Aorta (tissue), 5 donors: Measurements from ENCODE around the gene GLT1D1. TPM values are rescaled to one million over a fixed set of nuclear protein-coding genes. Genes with fewer than 3 reads are reported as not detected.

ENCODE experiments used
- ATAC-seq: fragments of 200-7000 bp; cut with Tn5 transposase; one replicate; pipeline ENCODE4 v1.9.1; 2022; ENCODE audit warnings: moderate library complexity; ENCODE audit not compliant: low FRiP score
- DNase-seq, 2 donors: peaks; one replicate each; pipeline ENCODE4 v3.0.0-alpha.2; 2020
- H3K27ac ChIP-seq, 2 donors: one replicate each; pipeline ENCODE4 v1.5.1; 2013; ENCODE audit warnings: low read length in 2 of 2, mild to moderate bottlenecking in 2 of 2, moderate library complexity in 2 of 2, control low read depth in 1 of 2, inconsistent platforms in 1 of 2, low read depth in 1 of 2
- H3K27me3 ChIP-seq, 2 donors: one replicate each; pipeline ENCODE4 v1.6.1; 2013; ENCODE audit warnings: control low read depth in 1 of 2, low read length in 1 of 2, mild to moderate bottlenecking in 1 of 2, moderate library complexity in 1 of 2; ENCODE audit not compliant: insufficient read depth in 2 of 2, control insufficient read depth in 1 of 2
- H3K36me3 ChIP-seq, 2 donors: one replicate each; pipeline ENCODE4 v1.6.1; 2013; ENCODE audit warnings: control low read depth in 1 of 2, low read length in 1 of 2, mild to moderate bottlenecking in 1 of 2; ENCODE audit not compliant: insufficient read depth in 2 of 2, control insufficient read depth in 1 of 2
- H3K4me1 ChIP-seq, 2 donors: one replicate each; pipeline ENCODE4 v1.6.1; 2013; ENCODE audit warnings: low read length in 2 of 2, control low read depth in 1 of 2, mild to moderate bottlenecking in 1 of 2, moderate library complexity in 1 of 2; ENCODE audit not compliant: insufficient read depth in 2 of 2, control insufficient read depth in 1 of 2
- H3K4me3 ChIP-seq, 2 donors: one replicate each; pipeline ENCODE4 v1.5.1; 2013; ENCODE audit warnings: low read length in 2 of 2, control low read depth in 1 of 2, mild to moderate bottlenecking in 1 of 2
- H3K9me3 ChIP-seq: one replicate; pipeline ENCODE4 v1.6.1; 2013; ENCODE audit warnings: mild to moderate bottlenecking, low read length; ENCODE audit not compliant: control insufficient read depth
- WGBS, 2 donors: extraction: QIAGEN DNeasy Blood & Tissue Kit; methylation state at CpG; one replicate each; pipeline ENCODE4 v1.1.7; 2013; 5-methylcytosine and 5-hydroxymethylcytosine counted together
- intact Hi-C, 2 donors: fragments of 100-400 bp; cut with DNase I; formaldehyde crosslinking; loops; one replicate each; pipeline versions ENCODE4 v1.14.2 to v1.15.0; 2022
- polyA plus RNA-seq, 2 donors: library from polyadenylated mRNA; stranded (reverse); fragments of 200-250 nt; gene quantifications; one replicate each; pipeline ENCODE4 v1.2.3, GENCODE V29; 2013
- total RNA-seq, 2 donors: library from RNA; stranded (reverse); fragmentation: NEBNext Ultra II Directional; extraction: Animal tissue kit (Norgen Biotek cat#: 25700); gene quantifications; one replicate each; pipeline ENCODE4 v1.2.1, GENCODE V29; 2021
- donor health status: healthy with polysubstance abuse.
- donor health status: Bipolar disorder and iron deficiency.
- donor health status: DM: no; HTN: no; CAD: no.
- donor health status: DM: no; HTN: no; CAD: no.
- donor health status: DM: yes; HTN: yes; CAD: no.

GLT1D1 gene
- total and polyA plus RNA-seq, 4 donors = 0.54 to 1.4 (median 0.78) TPM; not detected in 1

GRCh38 chr12:128970110-128970509, 116.8 kb downstream of the GLT1D1 start:
- ATAC-seq (no peak), DNase-seq (no peak)
- Histone ChIP-seq H3K4me3 (no peak overlapping the region), H3K9me3 (peaks cover 2% of the 10 kb centered on the region), H3K27me3 (peaks cover 0 to 1% of the 10 kb centered on the region in 2 donors), H3K27ac (no peak overlapping the region), H3K4me1 (no peaks in the 10 kb centered on the region), H3K36me3 (no peaks in the 10 kb centered on the region)
- intact Hi-C loops = no loop called here
- WGBS, 2 donors = 12 to 14% methylated on average over 12 to 13 of the region's 13 CpGs

GRCh38 chr12:128970941-128971340, 117.7 kb downstream of the GLT1D1 start:
- intact Hi-C loops = no loop called here
- Histone ChIP-seq H3K27me3 (peaks cover 0 to 1% of the 10 kb centered on the region in 2 donors), H3K4me1 (no peaks in the 10 kb centered on the region), H3K27ac (no peak overlapping the region), H3K4me3 (no peak overlapping the region), H3K9me3 (no peaks in the 10 kb centered on the region), H3K36me3 (no peaks in the 10 kb centered on the region)
- DNase-seq (no peak), ATAC-seq (no peak)
- WGBS, 2 donors = 77 to 81% methylated on average over 13 of the region's 13 CpGs

GRCh38 chr12:128971802-128972201, 118.5 kb downstream of the GLT1D1 start:
- Histone ChIP-seq H3K4me3 (no peak overlapping the region), H3K36me3 (no peaks in the 10 kb centered on the region), H3K27me3 (peaks cover 0 to 1% of the 10 kb centered on the region in 2 donors), H3K9me3 (no peaks in the 10 kb centered on the region), H3K4me1 (no peaks in the 10 kb centered on the region), H3K27ac (no peak overlapping the region)
- ATAC-seq = no peak
- DNase-seq = no peak
- intact Hi-C loops = no loop called here
- 13 to 28% methylated on average over 11 of the region's 11 CpGs for WGBS, 2 donors

GRCh38 chr12:128973883-128974681, 120.8 kb downstream of the GLT1D1 start:
- no peak overlapping the region for H3K4me3 ChIP-seq
- no peaks in the 10 kb centered on the region for H3K4me1 ChIP-seq
- peaks cover 0 to 1% of the 10 kb centered on the region in 2 donors for H3K27me3 ChIP-seq
- no peaks in the 10 kb centered on the region for H3K9me3 ChIP-seq
- DNase-seq = no peak
- no peak overlapping the region for H3K27ac ChIP-seq
- intact Hi-C loops = no loop called here
- H3K36me3 ChIP-seq = no peaks in the 10 kb centered on the region
- ATAC-seq = no peak
- 62 to 63% methylated on average over 20 of the region's 20 CpGs for WGBS, 2 donors

- Histone ChIP-seq H3K27ac (no peak overlapping the region), H3K4me1 (no peaks in the 10 kb centered on the region), H3K36me3 (no peaks in the 10 kb centered on the region), H3K27me3 (peaks cover 0 to 1% of the 10 kb centered on the region in 2 donors), H3K4me3 (no peak overlapping the region), H3K9me3 (no peaks in the 10 kb centered on the region)
- 72 to 78% methylated on average over 11 of the region's 11 CpGs for WGBS, 2 donors
- ATAC-seq = no peak
- no peak for DNase-seq
- intact Hi-C loops = no loop called here
Measured at GRCh38 chr12:128974881-128975280, 121.6 kb downstream of the GLT1D1 start.

- WGBS, 2 donors = 9 to 10% methylated on average over 22 of the region's 22 CpGs
- H3K27me3 ChIP-seq = peaks cover 0 to 1% of the 10 kb centered on the region in 2 donors
- no peak overlapping the region for H3K4me3 ChIP-seq
- no peaks in the 10 kb centered on the region for H3K4me1 ChIP-seq
- H3K9me3 ChIP-seq = no peaks in the 10 kb centered on the region
- ATAC-seq (no peak), DNase-seq (peak in 1 of 2 donors; percentile 55)
- no peak overlapping the region for H3K27ac ChIP-seq
- no peaks in the 10 kb centered on the region for H3K36me3 ChIP-seq
- intact Hi-C loops = no loop called here
Measured at GRCh38 chr12:128976120-128976738, 123.0 kb downstream of the GLT1D1 start.

GRCh38 chr12:128977441-128977840, 124.2 kb downstream of the GLT1D1 start:
- Histone ChIP-seq H3K27me3 (peaks cover 0 to 1% of the 10 kb centered on the region in 2 donors), H3K27ac (no peak overlapping the region), H3K9me3 (no peaks in the 10 kb centered on the region), H3K4me1 (no peaks in the 10 kb centered on the region), H3K4me3 (no peak overlapping the region), H3K36me3 (no peaks in the 10 kb centered on the region)
- 90 to 93% methylated on average over 6 of the region's 6 CpGs for WGBS, 2 donors
- no peak for ATAC-seq
- intact Hi-C loops = no loop called here
- DNase-seq = no peak

- Histone ChIP-seq H3K27me3 (peaks cover 0 to 1% of the 10 kb centered on the region in 2 donors), H3K36me3 (no peaks in the 10 kb centered on the region), H3K9me3 (no peaks in the 10 kb centered on the region), H3K4me1 (no peaks in the 10 kb centered on the region), H3K4me3 (no peak overlapping the region), H3K27ac (no peak overlapping the region)
- ATAC-seq = no peak
- intact Hi-C loops = no loop called here
- 73 to 79% methylated on average over 14 of the region's 14 CpGs for WGBS, 2 donors
- DNase-seq = no peak
Measured at GRCh38 chr12:128978067-128978466, 124.8 kb downstream of the GLT1D1 start.

- no peak overlapping the region for H3K27ac ChIP-seq
- no peak overlapping the region for H3K4me3 ChIP-seq
- DNase-seq (no peak), ATAC-seq (no peak)
- no peaks in the 10 kb centered on the region for H3K4me1 ChIP-seq
- no peaks in the 10 kb centered on the region for H3K36me3 ChIP-seq
- H3K27me3 ChIP-seq = no peaks in the 10 kb centered on the region
- H3K9me3 ChIP-seq = no peaks in the 10 kb centered on the region
- WGBS, 2 donors = 84% methylated on average over 15 of the region's 15 CpGs
- intact Hi-C loops = no loop called here
Measured at GRCh38 chr12:128980623-128981022, 127.3 kb downstream of the GLT1D1 start.
